Heart right ventricle (tissue), 16 donors: Measurements from ENCODE around the gene GNPTAB. TPM values are rescaled to one million over a fixed set of nuclear protein-coding genes. Genes with fewer than 3 reads are reported as not detected.
A peak's percentile ranks its signal among the peaks of the same experiment; 100 is the strongest.

Source experiments
- ATAC-seq, 8 donors: fragments of 200-7000 bp; cut with Tn5 transposase; one replicate each; pipeline ENCODE4 v1.9.1; 2020; ENCODE audit warnings: mild to moderate bottlenecking in 8 of 8, moderate library complexity in 8 of 8, moderate number of reproducible peaks in 1 of 8
- DNase-seq, 2 donors: peaks; one replicate each; pipeline ENCODE4 v3.0.0-alpha.2; 2020
- H3K27ac ChIP-seq, 10 donors: fragments of 200-600 bp; sonication (generic) in 2 of 10; one replicate each; pipeline versions ENCODE4 v1.5.0 to v1.8.0; 2020 to 2022; ENCODE audit warnings: mild to moderate bottlenecking in 3 of 10
- H3K27me3 ChIP-seq, 7 donors: fragments of 200-600 bp; one replicate each; pipeline ENCODE4 v1.8.0; 2021 to 2022; ENCODE audit warnings: mild to moderate bottlenecking in 2 of 7
- H3K36me3 ChIP-seq, 9 donors: fragments of 200-600 bp; sonication (generic) in 1 of 9; one replicate each; pipeline versions ENCODE4 v1.5.0 to v1.8.0; 2020 to 2022; ENCODE audit warnings: mild to moderate bottlenecking in 2 of 9
- H3K4me1 ChIP-seq, 9 donors: fragments of 200-600 bp; sonication (generic) in 1 of 9; one replicate each; pipeline versions ENCODE4 v1.5.0 to v1.8.0; 2020 to 2022; ENCODE audit warnings: mild to moderate bottlenecking in 4 of 9
- H3K4me3 ChIP-seq, 10 donors: fragments of 200-600 bp; sonication (generic) in 2 of 10; one replicate each; pipeline versions ENCODE4 v1.5.0 to v1.8.0; 2020 to 2022; ENCODE audit warnings: mild to moderate bottlenecking in 7 of 10, moderate library complexity in 2 of 10
- H3K9me3 ChIP-seq, 11 donors: fragments of 200-600 bp in 10 of 11; sonication (generic) in 2 of 11; one replicate each; pipeline versions ENCODE4 v1.5.0 to v1.8.0; 2013 to 2022; ENCODE audit warnings: mild to moderate bottlenecking in 2 of 11, control low read depth in 1 of 11, moderate library complexity in 1 of 11
- WGBS, 2 donors: extraction: QIAGEN DNeasy Blood & Tissue Kit; methylation state at CpG; one replicate each; pipeline ENCODE4 v1.1.7; 2013; ENCODE audit warnings: inconsistent platforms in 1 of 2; 5-methylcytosine and 5-hydroxymethylcytosine counted together
- intact Hi-C, 10 donors: fragments of 100-400 bp; cut with DNase I; formaldehyde crosslinking; loops; one replicate each; pipeline versions ENCODE4 v1.11.1 to v1.14.2; 2022
- polyA plus RNA-seq, 2 donors: library from polyadenylated mRNA; stranded (reverse); fragments of 200-250 nt; gene quantifications; one replicate each; pipeline ENCODE4 v1.2.3, GENCODE V29; 2013
- total RNA-seq, 10 donors: library from RNA; stranded (reverse); fragmentation: NEBNext Ultra II Directional in 3 of 10; extraction: Animal tissue kit (Norgen Biotek cat#: 25700) in 3 of 10; gene quantifications; one replicate each; pipeline versions ENCODE4 v1.2.1 to v1.2.4, GENCODE V29; 2021 to 2023
- TF ChIP-seq, protein P1 (sequence below), 9 donors: fragments of 200-600 bp; sonication (generic) in 2 of 9; IDR thresholded peaks; one replicate each; pipeline versions ENCODE4 v1.5.0 to v1.8.0; 2021 to 2022; ENCODE audit warnings: antibody characterized with exemption in 9 of 9, mild to moderate bottlenecking in 5 of 9, moderate library complexity in 1 of 9
- donor health status: Arrhythmogenic right ventricular cardiomyopathy.
- donor health status: ischemic (EF 13 %, LVEDD 7.1; RV severe dilation, severe dysfunction).
- donor health status: healthy with polysubstance abuse.
- donor health status: DM: no; HTN: yes; CAD: no.
- donor health status: DM: no; HTN: no; CAD: no.
- donor health status: ischemic (EF 25% LVEDD 6.9; RV normal size, moderate dysfunction).
- donor health status: ischemic (EF 25% LVEDD 5.7; RV mildly dilated, moderate dysfunction).
- donor health status: healthy.
- donor health status: DM: yes; HTN: yes; CAD: no.
- donor health status: Ischemic cardiomyopathy.
- donor health status: ischemic (EF 35%, LVEDD 5.7; RV mildly dilated, moderate dysfunction).
- donor health status: nonischemic (EF 11% LVEDD 7.7; RV severe dilation, severe dysfunction).
- donor health status: DM: yes; HTN: yes; CAD: no.
- donor health status: PGD.
- donor health status: ischemic (EF 29% LVEDD 5.4; RV normal size, mild dysfunction).
- donor health status: nonischemic (EF 23%, LVEDD 6.1; RV moderate dilation, normal function).

GNPTAB gene
- total and polyA plus RNA-seq, 12 donors, result 10.5 to 60.6 (median 47.6) TPM

DNA sequence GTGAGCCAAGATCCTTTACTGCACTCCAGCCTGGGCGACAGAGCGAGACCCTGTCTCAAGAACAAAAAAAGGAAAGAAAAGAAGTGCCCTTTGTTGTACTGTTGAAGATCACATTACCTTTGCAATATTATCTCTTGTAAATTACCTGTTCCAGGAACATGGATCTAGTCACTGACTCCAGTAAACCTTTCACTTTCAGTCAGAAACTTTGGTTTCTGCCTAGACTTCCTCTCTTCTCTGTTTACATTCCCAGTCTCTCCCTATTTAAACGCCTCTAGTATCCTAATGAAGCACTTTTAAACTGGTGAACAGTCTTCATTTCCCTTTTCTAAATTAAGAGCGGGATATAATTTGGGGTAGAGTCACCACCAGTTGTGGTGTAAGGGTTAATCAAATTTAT is 120.5 kb downstream of the GNPTAB start:
- H3K36me3 ChIP-seq, result no peaks in the 10 kb centered on the region
- H3K4me1 ChIP-seq, result peaks cover 0 to 52% (median 33%) of the 10 kb centered on the region in 9 donors
- ATAC-seq (no peak), DNase-seq (no peak)
- TF ChIP-seq, protein P1, sequence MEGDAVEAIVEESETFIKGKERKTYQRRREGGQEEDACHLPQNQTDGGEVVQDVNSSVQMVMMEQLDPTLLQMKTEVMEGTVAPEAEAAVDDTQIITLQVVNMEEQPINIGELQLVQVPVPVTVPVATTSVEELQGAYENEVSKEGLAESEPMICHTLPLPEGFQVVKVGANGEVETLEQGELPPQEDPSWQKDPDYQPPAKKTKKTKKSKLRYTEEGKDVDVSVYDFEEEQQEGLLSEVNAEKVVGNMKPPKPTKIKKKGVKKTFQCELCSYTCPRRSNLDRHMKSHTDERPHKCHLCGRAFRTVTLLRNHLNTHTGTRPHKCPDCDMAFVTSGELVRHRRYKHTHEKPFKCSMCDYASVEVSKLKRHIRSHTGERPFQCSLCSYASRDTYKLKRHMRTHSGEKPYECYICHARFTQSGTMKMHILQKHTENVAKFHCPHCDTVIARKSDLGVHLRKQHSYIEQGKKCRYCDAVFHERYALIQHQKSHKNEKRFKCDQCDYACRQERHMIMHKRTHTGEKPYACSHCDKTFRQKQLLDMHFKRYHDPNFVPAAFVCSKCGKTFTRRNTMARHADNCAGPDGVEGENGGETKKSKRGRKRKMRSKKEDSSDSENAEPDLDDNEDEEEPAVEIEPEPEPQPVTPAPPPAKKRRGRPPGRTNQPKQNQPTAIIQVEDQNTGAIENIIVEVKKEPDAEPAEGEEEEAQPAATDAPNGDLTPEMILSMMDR (IDR thresholded peaks at IDR 0.05), result no peak
- H3K27me3 ChIP-seq, result no peaks in the 10 kb centered on the region
- H3K9me3 ChIP-seq, result no peaks in the 10 kb centered on the region
- H3K27ac ChIP-seq, result no peak overlapping the region
- WGBS, 2 donors, result 92 to 93% methylated on average over 4 of the region's 4 CpGs
- H3K4me3 ChIP-seq, result no peak overlapping the region
- intact Hi-C loops, result no loop called here

DNA sequence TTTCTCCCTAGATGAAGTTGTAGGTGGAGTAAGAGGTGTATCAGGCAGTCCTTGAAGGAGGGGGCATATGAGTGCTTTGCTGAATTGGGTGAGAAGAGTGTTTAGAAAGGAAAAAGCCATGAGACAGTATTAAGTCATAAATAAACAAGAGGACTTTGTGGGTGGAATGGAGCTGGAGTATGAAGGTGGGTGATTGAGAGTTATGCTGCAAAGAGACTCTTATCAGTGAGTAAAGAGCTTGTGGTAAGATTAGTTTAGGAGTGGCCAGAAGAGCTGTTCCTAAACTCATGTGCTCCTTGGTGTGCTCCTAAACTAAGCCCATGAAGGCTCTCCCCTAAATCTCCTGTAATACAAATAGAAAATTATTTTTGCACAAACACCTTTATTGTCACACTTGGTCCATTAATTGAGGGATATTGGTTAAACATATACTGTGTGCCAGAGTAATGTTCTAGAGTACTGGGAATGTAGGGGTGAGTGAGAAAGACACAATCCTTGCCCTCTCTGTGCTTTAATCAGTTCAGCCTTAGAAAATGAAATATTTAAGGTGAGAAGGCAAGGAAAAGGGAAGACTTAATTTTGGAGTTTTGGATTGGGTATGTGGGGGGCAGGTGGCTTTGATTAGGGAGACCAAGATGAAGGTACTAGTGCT is 123.5 kb downstream of the GNPTAB start:
- DNase-seq (no peak), ATAC-seq (peak in 4 of 8 donors; percentile 39 to 58 (median 48))
- H3K27me3 ChIP-seq, result no peaks in the 10 kb centered on the region
- TF ChIP-seq, protein P1 (IDR thresholded peaks at IDR 0.05), result no peak
- intact Hi-C loops, result no loop called here
- H3K9me3 ChIP-seq, result no peaks in the 10 kb centered on the region
- peaks cover 4 to 37% (median 24%) of the 10 kb centered on the region in 9 donors for H3K4me1 ChIP-seq
- no peaks in the 10 kb centered on the region for H3K36me3 ChIP-seq
- no peak overlapping the region for H3K4me3 ChIP-seq
- peak overlapping the region in 1 of 10 donors; percentile 23 for H3K27ac ChIP-seq

DNA sequence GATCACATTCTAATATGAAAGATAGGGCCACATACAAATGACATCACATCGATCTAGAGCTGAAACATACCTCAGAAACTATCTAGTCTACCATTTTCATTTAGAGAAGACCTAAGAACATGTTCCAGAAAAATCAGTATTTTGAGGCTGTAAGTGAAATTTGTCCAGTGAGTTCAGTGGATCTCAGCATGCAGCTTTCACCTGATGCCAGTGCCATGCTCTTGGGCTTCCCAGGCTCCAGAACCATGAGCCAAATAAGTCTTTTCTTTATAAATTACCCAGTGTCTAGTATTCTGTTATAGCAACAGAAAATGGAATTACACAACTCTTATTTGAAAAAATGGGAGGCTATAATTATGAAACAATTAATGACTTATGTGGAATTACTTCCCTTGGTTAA is 124.4 kb downstream of the GNPTAB start:
- no peak for DNase-seq
- H3K36me3 ChIP-seq, result no peaks in the 10 kb centered on the region
- no peak overlapping the region for H3K4me3 ChIP-seq
- 97 to 98% methylated on average over 1 of the region's 1 CpG for WGBS, 2 donors
- ATAC-seq, result no peak
- H3K27me3 ChIP-seq, result no peaks in the 10 kb centered on the region
- intact Hi-C loops, result no loop called here
- H3K9me3 ChIP-seq, result no peaks in the 10 kb centered on the region
- H3K4me1 ChIP-seq, result peaks cover 4 to 46% (median 33%) of the 10 kb centered on the region in 9 donors
- no peak overlapping the region for H3K27ac ChIP-seq
- TF ChIP-seq, protein P1 (IDR thresholded peaks at IDR 0.05), result no peak

DNA sequence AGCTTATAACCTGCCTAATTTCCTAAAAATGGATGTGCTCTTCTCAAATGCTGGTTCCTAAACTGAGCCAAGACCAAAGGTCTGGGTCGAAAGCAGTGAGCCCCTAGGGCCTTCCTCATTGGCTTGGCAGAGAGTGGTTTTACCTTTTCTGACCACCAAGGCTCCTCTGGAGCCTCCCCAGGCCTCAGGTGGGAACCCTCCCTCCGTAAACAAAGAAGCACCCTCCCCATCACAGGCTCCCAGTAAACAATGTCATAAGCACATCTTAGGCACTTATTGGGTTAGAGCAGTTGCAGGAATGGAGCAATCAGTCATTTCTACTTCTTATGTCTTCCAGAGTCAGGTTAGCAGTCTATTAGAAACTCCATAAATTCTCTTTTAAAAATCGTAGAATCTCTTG is 127.3 kb downstream of the GNPTAB start:
- Histone ChIP-seq H3K9me3 (no peaks in the 10 kb centered on the region), H3K27me3 (no peaks in the 10 kb centered on the region), H3K4me3 (no peak overlapping the region), H3K36me3 (no peaks in the 10 kb centered on the region), H3K27ac (peak overlapping the region in 1 of 10 donors; percentile 10), H3K4me1 (peaks cover 4 to 66% (median 41%) of the 10 kb centered on the region in 9 donors)
- DNase-seq, result no peak
- 82 to 90% methylated on average over 3 of the region's 3 CpGs for WGBS, 2 donors
- intact Hi-C loops, result no loop called here
- TF ChIP-seq, protein P1 (IDR thresholded peaks at IDR 0.05), result no peak
- ATAC-seq, result no peak
